GM21737 (cell line): Measurements from ENCODE around the gene APLP1.
A peak's percentile ranks its signal among the peaks of the same experiment; 100 is the strongest.
"Not testable (repeated sequence)": the region's sequence is repeated elsewhere in the genome, so short reads cannot be mapped to it uniquely, and the experiment has no call there.

Experiments
- ATAC-seq: cut with Tn5 transposase; IDR thresholded peaks from one replicate; pipeline ENCODE4 v1.9.1; 2021; ENCODE audit warnings: mild to moderate bottlenecking, moderate library complexity; ENCODE audit not compliant: unreplicated experiment

The APLP1 gene

GRCh38 chr19:35852029-35852780 is 16.2 kb upstream of the APLP1 start, which contains the start of gene NPHS1:
Gene NPHS1, minus strand, starts transcription at chr19:35852504. Its CDS starts 667 bp downstream, at chr19:35851837.
- no peak for ATAC-seq

- ATAC-seq: no peak
Measured at GRCh38 chr19:35853038-35853756, 15.2 kb upstream of the APLP1 start.

- no peak for ATAC-seq
Measured at GRCh38 chr19:35856546-35857149, 11.7 kb upstream of the APLP1 start, which contains the start of gene KIRREL2. Gene KIRREL2, plus strand, starts transcription at chr19:35856911. Its CDS starts 209 bp downstream, at chr19:35857120.

GRCh38 chr19:35858311-35858710 is 10.1 kb upstream of the APLP1 start:
- no peak for ATAC-seq

- no peak for ATAC-seq
Measured at GRCh38 chr19:35859414-35859813, 9.0 kb upstream of the APLP1 start.

- no peak for ATAC-seq
Measured at GRCh38 chr19:35860436-35860817, 7.9 kb upstream of the APLP1 start.

- ATAC-seq: no peak
Measured at GRCh38 chr19:35860818-35861639, 7.3 kb upstream of the APLP1 start.

GRCh38 chr19:35861640-35862160 is 6.7 kb upstream of the APLP1 start:
- ATAC-seq: no peak

GRCh38 chr19:35862528-35862927 is 5.8 kb upstream of the APLP1 start:
- no peak for ATAC-seq

- no peak for ATAC-seq
Measured at GRCh38 chr19:35863018-35863417, 5.4 kb upstream of the APLP1 start.

GRCh38 chr19:35868823-35869326 is 501 bp downstream of the APLP1 start:
- no peak for ATAC-seq

GRCh38 chr19:35869327-35870123 is 1.2 kb downstream of the APLP1 start:
- peak; percentile 54 for ATAC-seq

- ATAC-seq: not testable (repeated sequence)
Measured at GRCh38 chr19:35870124-35870736, 1.9 kb downstream of the APLP1 start.

- ATAC-seq: no peak
Measured at GRCh38 chr19:35870798-35871197, 2.4 kb downstream of the APLP1 start.

- ATAC-seq: no peak
Measured at GRCh38 chr19:35871611-35872010, 3.2 kb downstream of the APLP1 start.

- ATAC-seq: no peak
Measured at GRCh38 chr19:35872180-35872579, 3.8 kb downstream of the APLP1 start.

- no peak for ATAC-seq
Measured at GRCh38 chr19:35874392-35874930, 6.1 kb downstream of the APLP1 start.

- no peak for ATAC-seq
Measured at GRCh38 chr19:35879068-35879467, 10.7 kb downstream of the APLP1 start.

- no peak for ATAC-seq
Measured at GRCh38 chr19:35879770-35880317, 11.5 kb downstream of the APLP1 start.
